ENCODE measurements around the gene ZFC3H1.
"Not testable (repeated sequence)": the region's sequence is repeated elsewhere in the genome, so short reads cannot be mapped to it uniquely, and the experiment has no call there.

The ZFC3H1 gene

DNA sequence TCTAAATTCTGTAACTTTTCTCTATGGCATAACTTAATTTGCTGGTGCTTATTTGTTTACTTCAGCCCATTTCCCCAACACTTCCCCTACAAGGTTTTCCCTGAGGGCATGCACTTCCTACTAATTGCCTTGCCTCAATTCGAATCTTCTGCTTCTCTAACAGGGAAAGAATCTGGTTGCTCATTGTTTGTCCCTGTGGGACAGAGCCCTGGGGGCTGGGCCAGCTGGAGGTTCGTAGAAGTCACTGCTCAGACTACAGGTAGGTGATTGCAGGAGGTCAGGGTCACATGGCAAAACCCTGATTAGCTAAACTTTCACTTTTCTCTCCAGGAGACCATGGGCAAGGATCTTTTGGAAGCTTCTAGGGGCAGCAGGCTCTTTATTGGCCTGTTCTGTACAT lies 72.0 kb downstream of the ZFC3H1 start:
- in situ Hi-C loops (cut with MboI; ENCODE audit: low pct_unique_long_range_greater_than_20kb, low sequenced_read_pairs) = no loop called here
- DNase-seq = no peak

DNA sequence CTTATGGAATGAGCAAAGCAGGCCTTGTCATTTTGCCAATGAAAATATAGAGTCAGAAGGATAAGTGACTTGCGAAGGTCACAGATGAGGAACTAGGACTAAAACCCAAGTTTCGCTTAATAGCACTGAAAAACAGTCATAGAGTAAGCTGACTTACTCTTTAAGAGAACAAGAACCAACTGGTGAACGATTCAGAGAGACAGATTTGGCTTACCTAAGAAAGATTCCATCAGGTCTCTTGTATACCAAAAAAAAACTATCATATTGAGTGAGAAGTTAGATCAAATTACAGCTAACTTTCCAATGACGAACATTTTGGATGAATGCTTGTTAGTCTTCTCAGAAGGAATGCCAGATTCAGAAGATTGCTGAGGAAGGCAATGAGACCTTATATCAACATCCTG lies 74.2 kb downstream of the ZFC3H1 start:
- in situ Hi-C loops (cut with MboI; ENCODE audit: low pct_unique_long_range_greater_than_20kb, low sequenced_read_pairs) = no loop called here
- DNase-seq = no peak

DNA sequence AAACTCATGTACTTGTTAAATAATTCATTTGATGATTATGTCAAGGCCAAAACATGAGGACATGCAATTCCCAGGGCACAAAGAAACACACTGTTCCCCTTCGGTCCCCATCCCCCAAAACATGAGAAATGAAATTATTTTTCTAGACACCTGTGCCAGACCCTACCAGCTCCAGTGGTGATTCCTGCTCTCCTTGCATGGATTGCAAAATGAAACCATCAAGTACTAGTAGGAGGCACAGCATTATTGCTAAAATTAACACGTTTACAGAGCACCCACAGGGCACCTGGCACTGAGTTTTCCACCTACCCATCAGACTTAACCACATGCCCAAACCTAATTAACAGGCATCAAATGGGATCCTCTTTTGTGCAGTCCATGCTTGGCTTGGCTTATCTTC lies 76.6 kb downstream of the ZFC3H1 start:
- in situ Hi-C loops (cut with MboI; ENCODE audit: low pct_unique_long_range_greater_than_20kb, low sequenced_read_pairs) = no loop called here
- no peak for DNase-seq

DNA sequence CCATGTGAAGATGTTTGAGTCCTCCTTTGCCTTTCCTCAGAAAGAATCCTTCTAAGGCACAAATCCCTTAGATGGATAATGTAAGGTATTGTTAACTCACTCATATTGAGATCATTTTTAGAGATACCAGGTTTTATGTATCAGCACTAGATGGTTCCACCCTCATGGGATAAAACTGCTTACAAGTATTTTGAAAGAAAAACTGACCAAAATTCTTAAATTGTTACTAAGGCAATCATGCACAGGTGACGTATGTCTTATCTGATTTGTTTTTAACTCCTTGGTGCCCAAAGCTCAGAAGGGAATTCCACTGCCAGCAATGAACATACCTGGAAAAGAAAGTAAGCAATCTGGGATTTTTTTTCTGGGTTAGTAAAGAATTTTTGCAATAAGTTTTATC lies 78.4 kb downstream of the ZFC3H1 start:
- no peak for DNase-seq
- in situ Hi-C loops (cut with MboI; ENCODE audit: low pct_unique_long_range_greater_than_20kb, low sequenced_read_pairs) = no loop called here

DNA sequence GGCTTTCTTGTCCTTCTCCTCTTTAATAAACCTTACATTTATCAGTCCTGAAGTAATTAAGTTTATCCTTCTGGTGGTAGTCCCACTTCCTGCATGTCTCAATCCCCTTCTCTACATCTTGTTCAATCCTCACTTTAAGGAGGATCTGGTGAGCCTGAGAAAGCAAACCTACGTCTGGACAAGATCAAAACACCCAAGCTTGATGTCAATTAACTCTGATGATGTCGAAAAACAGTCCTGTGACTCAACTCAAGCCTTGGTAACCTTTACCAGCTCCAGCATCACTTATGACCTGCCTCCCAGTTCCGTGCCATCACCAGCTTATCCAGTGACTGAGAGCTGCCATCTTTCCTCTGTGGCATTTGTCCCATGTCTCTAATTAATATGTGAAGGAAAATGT lies 79.3 kb downstream of the ZFC3H1 start:
- no peak for DNase-seq

DNA sequence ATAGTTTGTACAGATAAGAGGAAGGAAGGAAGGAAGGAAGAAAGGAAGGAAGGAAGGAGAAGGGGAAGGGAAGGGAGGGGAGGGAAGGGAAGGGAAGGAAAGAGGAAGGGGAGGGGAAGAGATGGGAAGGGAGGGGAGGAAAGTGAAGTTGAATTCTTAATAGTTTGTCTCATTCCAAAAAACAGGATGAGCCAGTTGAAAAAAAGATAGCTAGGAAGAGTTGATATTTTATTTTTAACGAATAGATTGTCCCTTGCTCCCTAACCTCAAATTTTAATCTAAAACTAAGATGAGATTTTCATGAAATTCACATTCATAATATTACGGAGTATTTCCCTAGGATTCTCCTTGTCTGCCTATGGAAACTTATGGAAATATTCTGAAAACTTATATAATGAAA lies 80.7 kb downstream of the ZFC3H1 start:
- DNase-seq = no peak
- in situ Hi-C loops (cut with MboI; ENCODE audit: low pct_unique_long_range_greater_than_20kb, low sequenced_read_pairs) = no loop called here

More for the DNA sequence above, 79.3 kb downstream of the ZFC3H1 start:
- in situ Hi-C loops (cut with MboI; ENCODE audit: low pct_unique_long_range_greater_than_20kb, low sequenced_read_pairs) = no loop called here

DNA sequence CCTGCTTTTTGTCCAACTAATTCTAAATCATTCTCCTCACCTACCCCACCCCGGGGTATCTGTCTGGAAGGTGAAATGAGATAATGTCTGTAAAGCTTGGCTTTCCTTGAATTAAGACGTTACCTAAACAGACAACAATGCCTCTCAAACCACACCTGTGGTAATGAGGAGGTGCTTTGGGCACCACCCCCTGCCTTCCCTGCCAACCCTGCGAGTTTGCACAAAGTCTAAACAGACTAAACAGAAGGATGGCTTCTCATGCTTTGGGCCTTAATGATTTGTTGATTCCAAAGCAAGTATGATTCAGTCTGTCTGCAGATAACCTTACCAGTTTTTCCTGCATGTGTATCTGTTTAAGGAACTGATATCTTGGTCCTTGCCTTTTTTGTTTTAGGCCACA lies 82.4 kb downstream of the ZFC3H1 start:
- in situ Hi-C loops (cut with MboI; ENCODE audit: low pct_unique_long_range_greater_than_20kb, low sequenced_read_pairs) = no loop called here
- no peak for DNase-seq

DNA sequence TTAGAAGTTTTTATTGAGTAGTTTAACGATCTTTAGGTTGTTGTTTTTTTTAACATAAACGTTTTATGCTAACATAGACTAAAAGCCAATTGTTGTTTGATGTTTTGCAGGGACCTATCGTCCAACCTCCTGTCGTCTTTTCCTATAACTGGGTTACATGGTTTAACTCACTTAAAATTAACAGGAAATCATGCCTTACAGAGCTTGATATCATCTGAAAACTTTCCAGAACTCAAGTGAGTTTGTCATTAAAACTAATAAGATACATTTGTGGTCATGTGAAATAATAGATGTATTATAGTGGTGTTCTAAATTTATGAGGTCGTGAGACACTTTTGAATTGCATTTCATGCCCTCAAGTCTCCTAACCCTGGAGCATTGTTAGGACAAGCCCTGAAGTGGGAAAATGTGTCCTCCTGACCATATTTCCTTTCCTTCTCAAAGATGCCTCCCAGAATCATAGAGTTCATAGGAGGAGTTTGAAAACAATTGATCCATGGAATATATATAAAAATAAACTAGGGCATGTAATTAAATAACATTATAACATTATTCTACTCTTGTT lies 84.9 kb downstream of the ZFC3H1 start:
- DNase-seq = no peak
- in situ Hi-C loops (cut with MboI; ENCODE audit: low pct_unique_long_range_greater_than_20kb, low sequenced_read_pairs) = no loop called here

DNA sequence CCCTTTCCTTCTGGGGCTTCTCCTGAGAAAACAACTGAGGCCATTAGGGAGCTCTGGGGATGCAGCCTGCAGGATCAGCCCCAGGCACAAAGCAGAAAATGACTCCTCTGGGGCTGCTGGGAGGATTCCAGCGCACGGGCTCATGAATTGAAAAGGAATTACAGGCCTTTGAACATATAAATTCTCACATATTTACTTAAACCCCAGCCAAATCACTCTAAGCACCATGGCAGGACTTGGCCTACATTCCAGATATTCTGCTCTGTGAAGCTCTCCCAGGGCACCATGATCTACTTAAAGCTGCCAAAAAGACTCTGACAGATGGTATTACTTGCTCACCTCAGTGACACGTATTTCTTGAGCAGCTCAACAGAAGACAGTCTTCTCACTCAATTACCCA lies 87.2 kb downstream of the ZFC3H1 start:
- in situ Hi-C loops (cut with MboI; ENCODE audit: low pct_unique_long_range_greater_than_20kb, low sequenced_read_pairs) = no loop called here
- no peak for DNase-seq

DNA sequence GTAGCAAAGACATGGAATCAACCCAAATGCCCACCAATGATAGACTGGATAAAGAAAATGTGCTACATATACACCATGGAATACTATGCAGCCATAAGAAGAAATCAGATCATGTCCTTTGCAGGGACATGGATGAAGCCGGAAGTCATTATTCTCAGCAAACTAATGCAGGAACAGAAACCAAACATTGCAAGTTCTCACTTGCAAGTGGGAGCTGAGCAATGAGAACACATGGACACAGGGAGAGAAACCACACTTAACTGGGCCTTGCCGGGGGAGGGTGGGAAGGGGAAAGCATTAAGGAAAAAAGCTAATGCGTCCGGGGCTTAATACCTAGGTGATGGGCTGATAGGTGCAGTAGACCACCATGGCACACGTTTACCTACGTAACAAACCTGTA lies 93.8 kb downstream of the ZFC3H1 start:
- DNase-seq; in situ Hi-C loops (cut with MboI; ENCODE audit: low pct_unique_long_range_greater_than_20kb, low sequenced_read_pairs): not testable (repeated sequence)

DNA sequence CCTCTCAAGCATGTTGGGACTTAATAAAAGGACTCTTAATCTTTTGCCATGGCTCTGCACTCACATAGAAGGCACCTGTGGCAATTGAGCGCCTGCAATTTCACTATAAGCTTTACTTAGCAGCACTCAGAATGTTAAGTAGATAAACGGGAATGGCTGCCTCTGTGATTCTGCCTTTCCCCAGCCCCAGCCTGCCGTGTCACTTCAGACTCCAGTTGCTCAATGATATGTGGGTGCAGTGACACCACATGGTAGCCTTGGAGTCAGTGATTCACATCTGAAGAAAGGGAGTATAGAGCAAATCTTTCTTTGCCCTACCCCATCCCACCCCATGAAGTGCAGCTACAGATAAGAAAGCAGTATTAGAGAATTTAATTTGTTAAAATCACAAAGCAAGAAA lies 96.1 kb downstream of the ZFC3H1 start:
- DNase-seq = no peak
- in situ Hi-C loops (cut with MboI; ENCODE audit: low pct_unique_long_range_greater_than_20kb, low sequenced_read_pairs) = no loop called here

DNA sequence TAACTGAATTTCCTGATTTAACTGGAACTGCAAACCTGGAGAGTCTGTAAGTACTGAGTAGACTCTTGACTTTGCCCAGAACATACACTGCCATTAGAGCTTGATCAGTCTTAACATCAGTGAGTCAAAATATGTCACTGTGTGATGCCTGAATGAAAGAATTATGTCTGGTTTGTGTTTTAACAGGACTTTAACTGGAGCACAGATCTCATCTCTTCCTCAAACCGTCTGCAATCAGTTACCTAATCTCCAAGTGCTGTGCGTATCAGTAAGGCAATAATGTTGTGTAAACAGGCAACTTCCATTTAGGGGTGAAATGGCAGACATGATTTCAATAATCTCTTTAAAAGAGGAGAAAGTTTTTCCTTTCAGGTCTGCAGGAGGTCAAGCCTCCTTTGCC lies 97.0 kb downstream of the ZFC3H1 start:
- in situ Hi-C loops (cut with MboI; ENCODE audit: low pct_unique_long_range_greater_than_20kb, low sequenced_read_pairs) = no loop called here

DNA sequence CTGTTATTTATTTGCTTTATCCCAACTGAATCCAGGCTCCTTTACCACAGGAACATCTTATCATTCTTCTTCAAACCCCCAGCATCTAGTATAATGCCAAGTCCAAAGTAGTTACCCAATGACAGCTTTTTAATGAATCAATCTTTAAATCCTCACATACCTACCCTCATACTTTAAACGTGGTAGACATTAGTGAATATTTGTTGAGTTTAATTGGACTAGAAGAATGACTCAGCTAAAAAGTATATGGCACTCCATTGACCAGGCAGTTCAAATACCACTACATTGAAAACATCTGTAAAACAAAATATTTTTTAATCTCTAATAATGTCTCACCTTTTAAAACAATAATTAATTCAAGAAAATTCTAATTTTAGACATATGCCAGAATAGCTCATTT lies 98.1 kb downstream of the ZFC3H1 start:
- no peak for DNase-seq
- in situ Hi-C loops (cut with MboI; ENCODE audit: low pct_unique_long_range_greater_than_20kb, low sequenced_read_pairs) = no loop called here

More for the DNA sequence above, 97.0 kb downstream of the ZFC3H1 start:
- DNase-seq = no peak

DNA sequence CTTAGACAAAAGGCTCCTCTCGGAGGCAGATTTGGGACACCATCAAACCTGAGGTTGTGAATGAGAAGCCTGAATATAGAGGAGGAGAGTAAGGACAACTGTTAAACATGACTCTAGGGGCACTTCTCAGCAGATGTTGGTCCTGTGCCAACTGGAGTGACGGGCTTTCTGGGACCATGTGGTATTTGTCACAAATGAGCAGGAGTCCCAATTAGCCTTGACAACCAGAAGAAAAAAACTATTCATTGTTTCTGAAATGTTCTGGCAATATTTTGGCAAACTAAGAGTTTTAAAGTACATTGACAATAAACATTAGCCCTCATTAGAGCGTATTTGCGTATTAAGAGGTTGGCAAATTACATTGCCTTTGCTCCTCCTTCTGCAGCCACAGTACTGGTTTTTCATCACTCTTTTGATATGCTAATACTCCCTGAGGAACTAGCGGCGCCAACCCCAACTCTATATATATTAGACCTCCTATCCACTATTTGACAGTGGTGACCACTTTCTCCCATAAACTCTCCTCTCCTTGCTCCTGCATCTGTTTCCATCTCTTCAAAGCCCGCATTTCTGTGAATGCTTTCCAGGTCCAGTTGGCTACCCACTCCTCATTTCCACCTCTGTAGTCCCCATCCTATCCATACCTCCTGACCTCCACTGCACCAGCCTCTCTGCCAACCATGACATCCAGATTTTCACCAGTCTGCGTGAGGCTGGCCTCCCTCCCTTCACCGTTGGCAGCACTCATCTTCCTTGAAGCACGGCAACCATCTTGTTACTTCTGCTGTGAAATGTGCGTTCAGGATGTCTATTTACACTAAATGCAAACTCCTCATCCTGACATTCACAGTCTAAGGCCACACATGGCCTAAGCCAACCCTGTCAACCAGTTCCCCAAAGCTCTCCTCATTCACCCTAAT lies 100.7 kb downstream of the ZFC3H1 start:
- in situ Hi-C loops (cut with MboI; ENCODE audit: low pct_unique_long_range_greater_than_20kb, low sequenced_read_pairs) = no loop called here
- DNase-seq = no peak

Data from KBM-7 (cell line).